HCEC 1CT (cell line): ENCODE measurements around the gene CCDC110.
A peak's percentile ranks its signal among the peaks of the same experiment; 100 is the strongest.

ENCODE experiments used
- DNase-seq: peaks from one replicate; pipeline ENCODE4 v3.0.0-alpha.2; 2017

CCDC110 gene

DNA sequence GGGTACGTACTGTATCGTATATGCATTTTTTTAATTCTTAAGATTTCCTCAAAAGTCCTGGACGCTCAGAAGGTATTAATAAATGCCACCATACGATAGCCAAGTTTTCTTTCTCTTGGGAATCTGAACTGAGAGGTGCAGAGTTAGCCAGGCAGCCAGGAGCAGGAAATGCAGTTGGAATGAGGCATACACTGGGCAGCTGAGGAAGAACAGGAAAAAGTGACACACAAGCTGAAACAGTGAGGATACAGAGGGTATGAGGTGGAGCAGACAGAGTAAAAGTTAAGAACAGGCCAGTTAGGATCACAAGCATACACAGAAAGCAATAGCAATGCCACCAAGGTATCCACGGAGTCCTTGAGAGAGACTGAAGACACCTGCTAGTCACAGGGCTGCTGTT lies 59.1 kb downstream of the CCDC110 start:
- no peak for DNase-seq

DNA sequence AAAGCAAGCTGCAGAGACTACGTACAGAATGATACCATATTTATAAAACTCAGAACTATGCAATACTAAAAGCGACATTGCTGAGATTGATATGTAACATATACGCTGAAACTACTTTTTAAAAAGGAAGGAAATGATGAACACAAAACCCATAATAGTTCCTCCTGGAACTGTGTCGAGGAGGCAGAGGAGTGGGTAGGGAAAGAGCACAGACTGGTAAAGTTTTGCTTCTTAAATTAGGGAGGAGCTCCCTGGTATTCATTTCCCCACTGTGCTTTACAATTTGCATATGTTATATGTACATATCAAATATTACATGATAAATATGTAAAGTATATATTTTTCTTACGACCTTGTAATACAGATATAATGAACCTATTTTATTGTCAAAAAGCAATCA lies 59.7 kb downstream of the CCDC110 start:
- DNase-seq: no peak

DNA sequence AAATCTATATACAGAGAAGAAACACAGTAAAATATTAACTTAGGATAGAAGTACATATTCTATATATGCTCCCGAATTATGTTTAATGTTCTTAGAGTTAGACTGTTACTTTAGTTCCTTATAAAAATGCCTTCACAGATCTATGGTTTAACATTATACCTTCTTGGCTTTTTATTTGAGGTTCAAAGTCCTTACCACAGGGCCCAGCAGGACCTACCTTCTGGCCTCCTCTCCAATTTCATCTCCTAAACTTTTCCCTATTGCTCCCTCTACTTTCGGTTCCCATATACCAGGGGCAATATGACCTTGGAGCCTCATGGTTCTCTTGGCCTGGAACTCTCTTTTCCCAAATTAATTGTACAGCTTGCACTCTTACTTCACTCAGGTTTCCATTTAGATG lies 63.1 kb downstream of the CCDC110 start:
- no peak for DNase-seq

DNA sequence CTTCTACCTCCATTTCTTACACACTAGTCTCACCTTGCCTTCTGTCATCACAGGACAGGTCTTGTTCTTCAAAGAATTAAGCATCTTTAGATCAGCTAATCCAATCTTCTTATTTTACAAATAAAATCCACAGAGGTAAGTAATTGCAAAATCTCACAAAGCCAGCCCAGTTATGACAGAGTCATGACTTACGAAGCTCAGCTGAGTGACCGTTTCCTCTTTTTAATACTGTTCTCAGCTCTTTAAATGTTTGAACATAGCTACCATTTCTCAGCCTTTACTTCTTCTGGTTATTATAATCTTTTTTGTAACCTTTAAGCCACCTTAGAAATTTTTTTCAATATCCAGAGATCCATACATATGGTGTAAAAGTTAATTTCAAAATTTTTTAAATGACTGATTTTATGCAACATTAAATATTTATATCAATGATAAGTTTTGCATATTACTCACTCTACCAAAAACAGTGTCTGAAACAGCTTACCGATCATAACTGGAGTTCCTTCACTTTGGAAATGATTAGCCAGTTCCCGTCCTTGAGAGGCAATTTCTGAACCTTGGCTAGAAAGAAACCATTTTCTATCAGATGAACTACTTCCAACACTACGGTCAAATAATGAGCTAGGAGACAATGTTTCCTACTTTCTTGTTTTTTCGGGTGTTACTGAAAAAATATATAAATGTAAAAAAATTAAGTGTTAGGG lies 66.1 kb downstream of the CCDC110 start:
- no peak for DNase-seq

DNA sequence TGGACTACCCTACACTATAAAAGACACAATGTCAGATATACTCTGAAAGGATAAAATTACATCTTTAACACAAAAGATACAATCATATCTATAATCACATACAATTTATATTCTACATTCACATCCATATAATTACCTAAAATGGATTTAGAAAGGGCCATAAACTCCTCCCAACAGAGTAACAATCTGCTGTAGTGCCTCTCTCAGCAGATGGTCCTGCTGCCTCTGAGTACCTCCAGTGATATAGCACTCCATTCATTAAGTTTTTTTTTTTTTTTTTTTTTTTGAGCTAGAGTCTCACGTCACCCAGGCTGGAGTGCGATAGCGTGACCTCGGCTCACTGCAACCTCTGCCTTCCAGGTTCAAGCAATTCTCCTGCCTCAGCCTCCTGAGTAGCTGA lies 67.5 kb downstream of the CCDC110 start:
- DNase-seq: no peak

DNA sequence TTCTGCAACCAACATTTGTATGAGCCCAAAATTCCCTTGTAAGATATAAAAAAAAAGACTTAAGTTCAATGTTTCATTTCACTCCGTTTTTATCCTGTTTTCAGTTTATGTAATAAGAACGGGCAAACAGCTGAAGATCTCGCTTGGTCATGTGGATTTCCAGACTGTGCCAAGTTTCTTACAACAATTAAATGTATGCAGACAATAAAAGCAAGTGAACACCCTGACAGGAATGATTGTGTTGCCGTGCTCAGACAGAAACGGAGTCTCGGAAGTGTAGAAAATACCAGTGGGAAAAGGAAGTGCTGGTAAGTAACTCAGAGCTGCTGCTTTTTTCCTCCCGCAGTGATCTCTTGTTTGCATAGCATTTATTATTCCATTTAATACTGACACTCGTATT lies 72.1 kb downstream of the CCDC110 start:
- DNase-seq: no peak

DNA sequence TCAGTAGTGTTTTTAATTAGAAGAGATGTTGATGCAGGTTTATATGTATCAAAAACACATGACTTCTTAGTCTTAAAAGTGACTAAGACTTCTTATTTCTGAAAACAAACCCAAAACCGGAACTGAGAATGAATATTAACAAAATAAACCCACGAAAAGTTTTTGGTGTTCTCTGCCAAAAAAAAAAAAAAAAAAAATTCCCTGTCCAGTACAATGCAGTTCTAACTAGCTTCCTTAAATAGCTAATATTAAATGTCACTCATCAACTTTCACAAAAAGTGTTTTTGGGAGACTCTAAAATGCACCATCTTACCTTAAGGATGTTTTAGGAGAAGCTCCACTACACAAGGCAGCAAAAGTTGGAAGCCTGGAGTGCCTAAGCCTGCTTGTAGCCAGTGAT lies 72.9 kb downstream of the CCDC110 start:
- DNase-seq: no peak

DNA sequence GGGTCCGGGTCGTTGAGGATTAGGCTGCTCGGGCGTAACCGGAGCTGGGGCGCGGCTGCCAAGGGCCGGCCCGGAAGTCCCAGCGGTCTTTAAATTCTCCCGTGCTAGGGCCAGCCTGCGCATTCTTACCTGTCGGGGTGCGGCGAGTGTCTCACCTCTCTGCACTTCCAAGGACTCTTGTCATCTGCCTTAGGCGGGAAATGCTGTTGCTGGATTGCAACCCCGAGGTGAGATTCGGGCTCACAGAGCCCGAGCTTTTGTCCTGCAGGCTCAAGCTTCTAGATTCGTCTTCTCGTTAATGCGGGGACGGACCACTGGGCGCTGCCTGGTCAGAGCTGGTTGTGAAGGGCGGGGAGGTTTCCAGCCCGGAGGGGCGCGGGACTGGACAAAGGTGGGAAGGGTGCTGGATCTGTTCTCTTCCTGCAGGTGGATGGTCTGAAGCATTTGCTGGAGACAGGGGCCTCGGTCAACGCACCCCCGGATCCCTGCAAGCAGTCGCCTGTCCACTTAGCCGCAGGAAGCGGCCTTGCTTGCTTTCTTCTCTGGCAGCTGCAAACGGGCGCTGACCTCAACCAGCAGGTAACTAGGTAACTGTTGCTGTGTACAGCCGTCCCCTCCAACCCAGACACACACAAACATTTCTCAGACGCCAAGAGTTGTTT lies 74.7 kb downstream of the CCDC110 start, which contains the start of gene ANKRD37:
ANKRD37 (plus strand) TSS at position 118 of the 662 bp plus-strand sequence; CDS start at position 201, 83 bp downstream.
- DNase-seq: peak; percentile 13

DNA sequence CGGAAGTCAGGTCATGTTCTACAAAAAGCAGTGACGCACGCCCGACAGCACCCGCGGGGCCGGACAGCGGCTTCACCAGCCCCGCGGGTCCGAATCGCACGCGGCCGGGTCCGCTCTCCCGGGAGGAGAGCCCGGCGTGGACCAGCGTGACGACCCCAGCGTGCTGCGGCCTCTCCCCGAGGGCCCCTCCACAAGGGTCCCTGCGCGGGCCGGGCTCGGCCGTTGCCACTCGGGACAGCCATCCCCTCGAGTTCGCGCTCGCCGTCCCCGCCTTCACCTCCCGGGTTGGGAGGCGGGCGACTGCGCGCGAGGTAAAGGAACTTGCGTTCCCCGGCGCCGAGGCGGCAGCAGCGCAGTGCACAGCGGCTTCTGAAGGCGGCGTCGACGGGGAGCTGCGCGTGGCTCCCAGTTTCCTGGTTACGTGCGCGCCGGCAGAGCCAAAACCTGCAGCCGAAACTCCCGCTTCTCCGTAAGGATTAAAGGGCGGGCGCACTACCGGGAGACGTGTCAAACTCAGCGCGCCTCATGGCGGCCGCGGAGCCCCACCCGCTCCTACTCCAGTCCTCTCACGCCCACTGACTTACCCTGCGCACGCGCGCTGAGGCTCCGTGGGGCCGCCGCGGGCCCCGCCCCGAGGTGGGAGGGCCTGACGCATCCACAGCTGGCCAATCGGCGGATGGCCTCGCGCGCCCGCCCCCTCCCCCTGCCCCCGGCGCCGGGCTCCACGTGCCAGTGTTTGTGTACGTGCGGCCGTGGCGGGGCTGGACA lies 75.4 kb downstream of the CCDC110 start:
- peak; percentile 90 for DNase-seq

DNA sequence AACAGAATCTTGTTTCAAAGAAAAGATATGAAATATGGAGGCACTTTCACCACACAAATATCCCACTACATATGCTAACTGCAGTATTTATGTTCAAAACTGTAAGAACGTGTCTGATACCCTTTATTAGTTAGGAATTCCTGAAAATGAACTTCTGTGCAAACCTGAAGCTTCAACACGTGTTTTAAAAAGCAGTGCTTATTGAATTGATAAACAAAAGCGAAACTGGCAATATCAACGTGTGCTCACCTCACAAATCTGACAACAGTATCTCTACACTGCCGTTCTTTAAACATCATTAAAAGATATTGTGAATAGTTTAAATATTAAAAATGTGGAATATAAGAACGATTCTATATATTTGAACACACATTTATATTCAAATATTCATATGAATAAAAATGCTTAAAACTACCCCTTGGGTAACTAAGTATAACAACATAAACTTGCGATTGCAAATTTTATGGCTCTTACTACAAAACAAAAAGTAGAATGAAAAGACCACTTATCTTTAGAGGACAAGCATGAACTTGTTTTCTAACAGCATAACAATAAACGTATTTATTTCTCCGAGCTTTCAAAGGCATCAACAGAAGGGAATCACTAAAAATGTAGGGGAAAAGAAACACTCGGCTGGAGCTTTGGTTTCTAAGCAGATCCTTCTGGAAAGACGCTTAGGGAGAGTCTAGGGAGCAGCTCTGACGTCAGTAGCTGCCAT lies 76.1 kb downstream of the CCDC110 start, which contains the start of gene LRP2BP:
LRP2BP (minus strand) TSS at position 687 of the 718 bp plus-strand sequence. CDS start 17,738 bp downstream, outside the sequence.
- no peak for DNase-seq
